T47D (cell line): Measurements from ENCODE around the gene OR1E2.
"Not testable (repeated sequence)": the region's sequence is repeated elsewhere in the genome, so short reads cannot be mapped to it uniquely, and the experiment has no call there.

ENCODE experiments used
- DNase-seq, 2 experiments: peaks; one replicate each; pipeline versions ENCODE4 v3.0.0 to v3.0.0-alpha.2; 2011 to 2012; ENCODE audit warnings: low read depth in 1 of 2, low spot score in 1 of 2
- JUND ChIP-seq: IDR thresholded peaks from 2 replicates; pipeline ENCODE4 v1.6.1; 2012; ENCODE audit warnings: low read depth
- in situ Hi-C: cut with HindIII; loops from 2 replicates; pipeline ENCODE4 v1.10.0; 2016; ENCODE audit warnings: low sequenced_read_pairs, low pct_unique_long_range_greater_than_20kb

The OR1E2 gene

GRCh38 chr17:3433741-3434140 is at the start of gene OR1E2:
TSS of gene OR1E2 (minus strand) at chr17:3433841. CDS start at chr17:3433841, 0 bp downstream.
- in situ Hi-C loops: no loop called here
- DNase-seq: no peak
- TF ChIP-seq JUND: no peak

- in situ Hi-C loops: no loop called here
- DNase-seq: no peak
- TF ChIP-seq JUND: no peak
Observed at GRCh38 chr17:3482852-3483251, 49.2 kb upstream of the OR1E2 start.

- no peak for DNase-seq
- in situ Hi-C loops: no loop called here
- TF ChIP-seq JUND: no peak
Observed at GRCh38 chr17:3479988-3480387, 46.3 kb upstream of the OR1E2 start.

GRCh38 chr17:3475812-3476610 is 42.4 kb upstream of the OR1E2 start, which contains the start of gene ASPA:
TSS of gene ASPA (plus strand) at chr17:3475997. CDS start at chr17:3476160, 163 bp downstream.
- no peak for DNase-seq
- no peak for TF ChIP-seq JUND
- in situ Hi-C loops: no loop called here

- DNase-seq: no peak
- in situ Hi-C loops: no loop called here
- TF ChIP-seq JUND: no peak
Observed at GRCh38 chr17:3475251-3475685, 41.6 kb upstream of the OR1E2 start.

GRCh38 chr17:3474212-3474611 is 40.6 kb upstream of the OR1E2 start:
- in situ Hi-C loops: no loop called here
- no peak for TF ChIP-seq JUND
- no peak for DNase-seq

- in situ Hi-C loops: no loop called here
- no peak for DNase-seq
- TF ChIP-seq JUND: no peak
Observed at GRCh38 chr17:3472137-3472536, 38.5 kb upstream of the OR1E2 start.

- TF ChIP-seq JUND: no peak
- no peak for DNase-seq
- in situ Hi-C loops: no loop called here
Observed at GRCh38 chr17:3471599-3471998, 38.0 kb upstream of the OR1E2 start, which contains the start of gene SPATA22. TSS of gene SPATA22 (minus strand) at chr17:3471819. CDS start at chr17:3469325, 2,494 bp downstream.

- in situ Hi-C loops: no loop called here
- no peak for TF ChIP-seq JUND
- DNase-seq: no peak
Observed at GRCh38 chr17:3469529-3469928, 35.9 kb upstream of the OR1E2 start.

- DNase-seq, in situ Hi-C loops: not testable (repeated sequence)
Observed at GRCh38 chr17:3466355-3466754, 32.7 kb upstream of the OR1E2 start.

GRCh38 chr17:3448059-3448665 is 14.5 kb upstream of the OR1E2 start:
- in situ Hi-C loops: no loop called here
- DNase-seq: peak in 1 of 2 experiments; percentile 1
- TF ChIP-seq JUND: no peak

- TF ChIP-seq JUND: no peak
- in situ Hi-C loops: no loop called here
- peak in 1 of 2 experiments; percentile 31 for DNase-seq
Observed at GRCh38 chr17:3447625-3448024, 14.0 kb upstream of the OR1E2 start.

GRCh38 chr17:3440451-3440850 is 6.8 kb upstream of the OR1E2 start:
- TF ChIP-seq JUND: no peak
- no peak for DNase-seq
- in situ Hi-C loops: no loop called here
